Mammary microvascular endothelial cell (primary cell): ENCODE data around the gene GOLGA8R. TPM values are rescaled to one million over a fixed set of nuclear protein-coding genes. Genes with fewer than 3 reads are reported as not detected.

Experiments
- total RNA-seq: library from RNA; depleted of rRNA; stranded (reverse); fragments of >200 nt; gene quantifications from 2 replicates; pipeline ENCODE4 v1.2.3, GENCODE V29; 2015

GOLGA8R gene, protein sequence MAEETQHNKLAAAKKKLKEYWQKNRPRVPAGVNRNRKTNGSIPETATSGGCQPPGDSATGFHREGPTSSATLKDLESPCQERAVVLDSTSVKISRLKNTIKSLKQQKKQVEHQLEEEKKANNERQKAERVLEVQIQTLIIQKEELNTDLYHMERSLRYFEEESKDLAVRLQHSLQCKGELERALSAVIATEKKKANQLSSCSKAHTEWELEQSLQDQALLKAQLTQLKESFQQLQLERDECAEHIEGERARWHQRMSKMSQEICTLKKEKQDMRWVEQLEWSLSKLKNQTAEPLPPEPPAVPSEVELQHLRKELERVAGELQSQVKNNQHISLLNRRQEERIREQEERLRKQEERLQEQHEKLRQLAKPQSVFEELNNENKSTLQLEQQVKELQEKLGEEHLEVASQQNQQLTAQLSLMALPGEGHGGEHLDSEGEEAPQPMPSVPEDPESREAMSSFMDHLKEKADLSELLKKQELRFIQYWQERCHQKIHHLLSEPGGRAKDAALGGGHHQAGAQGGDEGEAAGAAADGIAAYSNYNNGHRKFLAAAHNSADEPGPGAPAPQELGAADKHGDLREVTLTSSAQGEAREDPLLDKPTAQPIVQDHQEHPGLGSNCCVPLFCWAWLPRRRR
- total RNA-seq = 0.20 TPM in 1 of 2 replicates, not detected in the other

DNA sequence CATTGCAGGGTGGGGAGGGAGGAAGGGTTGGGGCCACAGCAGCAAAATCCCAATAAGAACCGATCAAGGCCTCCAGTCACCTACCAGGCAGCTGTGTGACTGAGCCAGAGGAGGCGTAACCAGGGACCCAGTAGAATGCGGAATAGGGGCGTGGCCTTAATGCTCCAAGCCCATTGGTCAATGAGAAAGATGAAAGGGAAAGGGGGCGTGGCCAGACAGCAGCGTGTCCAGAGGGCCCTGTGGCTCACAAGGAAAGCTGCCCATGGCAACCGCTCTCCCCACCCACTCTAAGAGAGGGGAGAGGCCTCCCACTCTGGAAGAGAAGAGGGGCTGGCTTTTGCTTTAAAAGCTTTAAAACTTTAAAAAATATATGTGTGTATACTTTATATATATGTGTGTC, at the start of gene GOLGA8R:
Gene GOLGA8R (minus strand): TSS at position 101 of the 400 bp plus-strand sequence. CDS start 98 bp downstream, at position 3.

DNA sequence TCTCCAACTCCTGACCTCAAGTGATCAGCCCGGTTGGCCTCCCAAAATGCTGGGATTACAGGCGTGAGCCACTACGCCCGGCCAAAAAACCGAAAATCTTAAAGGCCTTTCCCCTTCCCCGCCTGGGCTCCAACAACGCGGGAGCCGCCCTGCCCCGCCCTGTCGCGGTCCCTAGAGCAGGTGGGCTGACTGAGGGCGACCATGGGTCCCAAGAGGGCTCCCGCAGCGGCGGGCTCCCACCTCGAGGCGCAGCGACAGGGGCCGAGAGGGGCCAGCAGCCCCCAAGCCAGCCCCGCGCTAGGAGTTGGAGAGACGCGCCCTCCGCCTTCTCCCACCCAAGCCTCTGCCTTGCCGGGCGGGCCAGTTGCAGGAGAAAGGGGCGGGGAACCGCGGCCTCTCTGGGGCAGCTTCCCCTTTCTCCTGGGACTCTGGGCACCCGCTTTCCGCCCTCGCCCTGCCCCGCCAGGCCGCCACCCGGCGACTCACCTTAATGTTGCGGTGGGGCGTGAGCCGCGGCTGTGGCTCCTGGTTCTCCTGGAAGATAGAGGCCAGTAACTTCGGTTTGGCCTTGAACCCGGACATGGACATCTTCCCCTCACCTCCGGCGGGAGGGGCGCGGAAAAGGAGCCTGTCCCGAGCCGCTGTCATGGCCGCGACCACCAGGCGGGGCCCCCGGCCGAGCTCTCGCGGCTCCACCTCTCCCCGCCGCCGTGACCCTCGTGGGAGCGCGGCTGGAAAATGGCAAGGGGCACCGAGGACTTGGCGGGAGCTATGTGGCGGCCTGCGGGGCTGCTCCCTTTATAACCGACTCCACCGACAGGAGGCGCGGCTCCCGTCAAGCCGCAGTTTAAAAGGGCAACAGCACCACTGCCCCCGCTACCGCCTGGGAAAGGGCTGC, 21.0 kb downstream of the GOLGA8R start, which contains the start of gene CHRFAM7A:
Gene CHRFAM7A (minus strand): TSS at position 775 of the 898 bp plus-strand sequence. CDS start 10,189 bp downstream, outside the sequence.

Other genes starting within 250 kb of the GOLGA8R start
- 0.10 TPM in 1 of 2 replicates, not detected in the other for gene CHRFAM7A, start 20.7 kb downstream of the GOLGA8R start, total RNA-seq
- not detected in 2 replicates for gene GOLGA8Q, start 137.8 kb upstream of the GOLGA8R start, total RNA-seq
- 0.20 and 0.60 TPM in 2 replicates for gene GOLGA8H, start 189.8 kb upstream of the GOLGA8R start, total RNA-seq